RWPE1 (cell line): ENCODE data around the gene ARL6.

Source experiments
- CTCF ChIA-PET: fragments of 350-600 bp; sonication (Branson Sonifier 250); formaldehyde crosslinking; extraction: SDS; loops from one replicate; lab custom pipeline; 2021; lab: Yijun Ruan, JAX
- POLR2A ChIA-PET: fragments of 400-600 bp; formaldehyde crosslinking; extraction: SDS; loops from one replicate; lab custom pipeline; 2020; ENCODE audit warnings: antibody characterized with exemption; ENCODE audit not compliant: low non-redundant PET; lab: Yijun Ruan, JAX
- DNase-seq: peaks from one replicate; pipeline ENCODE4 v3.0.0; 2012; ENCODE audit warnings: low spot score
- H3K27ac ChIP-seq: fragments of 450-650 bp; 2 replicates; pipeline ENCODE4 v1.5.1; 2017
- TF ChIP-seq, protein P1 (sequence below): fragments of 450-650 bp; conservative IDR thresholded peaks from 2 replicates; pipeline ENCODE4 v1.5.1; 2017; ENCODE audit warnings: low read depth, mild to moderate bottlenecking

The ARL6 gene

DNA sequence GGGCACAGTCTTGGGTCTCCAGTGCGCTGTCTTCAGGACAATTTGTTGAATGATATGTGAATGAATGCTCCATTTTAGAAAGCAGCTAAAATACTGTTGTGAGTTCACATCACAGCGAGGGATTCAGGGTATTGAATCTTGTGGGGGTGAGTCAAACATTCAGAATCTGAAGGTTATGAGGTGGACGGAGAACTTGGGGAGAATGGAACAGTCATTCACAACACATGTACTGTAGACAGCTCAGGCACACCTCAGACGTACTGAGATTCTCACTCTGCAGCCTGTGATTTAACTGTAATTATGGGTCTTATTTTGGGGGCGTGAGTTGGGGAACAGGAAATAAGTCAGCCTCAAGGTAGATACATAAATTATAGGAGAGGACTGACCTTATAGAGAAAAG lies 71.2 kb downstream of the ARL6 start:
- H3K27ac ChIP-seq, result no peak overlapping the region
- no peak for DNase-seq
- TF ChIP-seq, protein P1, sequence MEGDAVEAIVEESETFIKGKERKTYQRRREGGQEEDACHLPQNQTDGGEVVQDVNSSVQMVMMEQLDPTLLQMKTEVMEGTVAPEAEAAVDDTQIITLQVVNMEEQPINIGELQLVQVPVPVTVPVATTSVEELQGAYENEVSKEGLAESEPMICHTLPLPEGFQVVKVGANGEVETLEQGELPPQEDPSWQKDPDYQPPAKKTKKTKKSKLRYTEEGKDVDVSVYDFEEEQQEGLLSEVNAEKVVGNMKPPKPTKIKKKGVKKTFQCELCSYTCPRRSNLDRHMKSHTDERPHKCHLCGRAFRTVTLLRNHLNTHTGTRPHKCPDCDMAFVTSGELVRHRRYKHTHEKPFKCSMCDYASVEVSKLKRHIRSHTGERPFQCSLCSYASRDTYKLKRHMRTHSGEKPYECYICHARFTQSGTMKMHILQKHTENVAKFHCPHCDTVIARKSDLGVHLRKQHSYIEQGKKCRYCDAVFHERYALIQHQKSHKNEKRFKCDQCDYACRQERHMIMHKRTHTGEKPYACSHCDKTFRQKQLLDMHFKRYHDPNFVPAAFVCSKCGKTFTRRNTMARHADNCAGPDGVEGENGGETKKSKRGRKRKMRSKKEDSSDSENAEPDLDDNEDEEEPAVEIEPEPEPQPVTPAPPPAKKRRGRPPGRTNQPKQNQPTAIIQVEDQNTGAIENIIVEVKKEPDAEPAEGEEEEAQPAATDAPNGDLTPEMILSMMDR, result no peak
- ChIA-PET CTCF (no interaction called here), POLR2A (no interaction called here)

DNA sequence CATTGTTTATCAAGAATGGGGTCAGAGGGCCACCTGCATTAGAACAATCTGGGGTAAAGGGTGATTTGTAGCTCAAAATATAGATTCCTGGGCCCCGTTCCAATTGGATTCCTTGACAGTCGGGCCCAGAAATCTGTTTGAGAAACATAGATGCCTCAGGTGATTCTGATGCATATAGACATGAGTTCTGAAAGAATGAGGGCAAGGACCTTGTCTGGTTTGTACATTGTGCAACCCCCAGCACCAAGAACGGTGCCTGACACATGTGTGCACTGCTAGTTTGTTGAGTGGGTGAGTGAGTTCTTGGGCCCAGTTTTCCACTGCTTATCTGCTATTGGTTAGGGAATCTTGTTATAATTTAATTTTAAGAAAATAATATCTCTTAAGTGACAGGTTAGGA lies 73.8 kb downstream of the ARL6 start:
- DNase-seq, result no peak
- H3K27ac ChIP-seq, result no peak overlapping the region
- ChIA-PET POLR2A (interaction anchor here (0.5 kb wide), 1 partner anchor 29 kb away, joined by 7 read pairs; no protein-coding TSS in a partner anchor), CTCF (interaction anchor here (0.6 kb wide), 1 partner anchor 81 kb away, joined by 3 read pairs; no protein-coding TSS in a partner anchor)
- TF ChIP-seq, protein P1, result no peak

DNA sequence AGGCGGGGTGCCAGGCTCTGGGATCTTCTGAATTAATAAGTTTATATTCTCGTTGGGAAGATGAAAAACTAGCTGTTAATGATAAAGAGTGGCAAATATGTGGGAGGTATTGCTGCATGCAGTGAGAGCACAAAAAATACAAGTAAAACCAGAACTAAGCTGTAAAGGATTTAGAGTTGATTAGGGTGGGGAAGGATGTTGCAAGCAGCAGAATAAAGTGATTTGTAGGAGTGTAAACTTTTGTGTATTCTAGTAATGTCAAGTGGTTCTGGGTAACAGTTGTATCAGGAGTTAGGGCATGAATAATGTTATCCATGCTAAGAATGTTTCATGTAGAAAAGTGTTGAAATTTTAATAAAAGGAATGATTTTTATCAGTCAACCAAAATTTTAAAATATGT lies 75.4 kb downstream of the ARL6 start:
- POLR2A ChIA-PET, result no interaction called here
- TF ChIP-seq, protein P1, result no peak
- DNase-seq, result no peak
- H3K27ac ChIP-seq, result no peak overlapping the region
- CTCF ChIA-PET, result no interaction called here

DNA sequence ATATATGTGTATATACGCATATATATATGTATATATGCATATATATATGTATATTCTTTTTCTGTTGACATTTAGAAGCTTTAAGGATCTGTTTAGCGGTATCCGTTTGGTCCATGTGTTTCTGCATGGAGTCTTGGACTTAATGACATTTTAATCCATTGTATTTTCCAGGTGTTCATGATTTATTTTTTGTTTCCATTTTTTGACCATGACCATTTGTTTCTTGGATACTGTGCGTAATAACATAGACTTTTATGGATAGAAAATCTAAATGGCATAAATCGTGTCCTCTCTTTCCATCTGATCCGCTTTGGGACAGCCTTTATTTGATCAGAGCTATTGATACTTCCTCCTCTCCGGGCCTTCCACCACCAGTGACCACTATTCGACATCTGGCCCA lies 76.7 kb downstream of the ARL6 start:
- POLR2A ChIA-PET, result no interaction called here
- CTCF ChIA-PET, result no interaction called here

DNA sequence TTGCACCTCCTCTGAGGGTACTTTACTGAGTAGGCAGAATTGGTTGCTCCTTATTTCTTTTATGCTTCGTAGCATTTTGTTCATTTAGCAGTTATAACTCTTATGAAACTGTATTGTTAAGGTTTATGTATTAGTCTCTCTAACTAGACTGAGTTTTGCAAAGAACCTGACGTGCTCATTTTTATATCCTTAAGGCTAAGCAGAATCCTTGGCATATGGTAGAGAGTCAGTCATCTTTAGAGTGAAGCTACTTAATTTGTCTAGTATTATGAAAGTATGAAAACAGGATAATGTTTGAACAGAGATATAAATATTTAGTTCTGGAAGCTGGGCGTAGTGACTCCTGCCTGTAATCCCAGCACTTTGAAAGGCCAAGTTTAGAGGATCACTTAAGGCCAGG lies 77.4 kb downstream of the ARL6 start:
- no peak overlapping the region for H3K27ac ChIP-seq
- POLR2A ChIA-PET, result no interaction called here
- CTCF ChIA-PET, result no interaction called here
- DNase-seq, result no peak
- TF ChIP-seq, protein P1, result no peak

More for the DNA sequence above, 76.7 kb downstream of the ARL6 start:
- DNase-seq, result no peak
- H3K27ac ChIP-seq, result no peak overlapping the region
- TF ChIP-seq, protein P1, result no peak

DNA sequence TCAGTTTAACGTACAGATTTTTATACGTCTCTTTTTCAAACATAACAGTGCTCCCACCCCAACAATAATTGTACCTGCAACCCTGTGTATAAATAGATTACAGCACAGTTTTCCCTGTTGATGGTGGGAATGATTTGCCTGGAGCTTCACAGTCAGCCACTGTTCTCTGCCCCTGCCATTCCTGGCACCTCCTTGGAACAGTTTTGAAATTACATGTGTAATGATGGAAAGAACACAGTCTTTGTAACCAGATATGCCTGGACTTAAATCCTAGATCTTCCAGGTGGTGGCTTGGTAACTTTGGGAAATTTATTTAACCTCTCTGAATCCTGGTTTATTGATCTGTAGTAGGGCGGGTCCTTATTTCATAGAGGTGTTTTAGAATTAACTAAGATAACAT lies 84.2 kb downstream of the ARL6 start:
- no peak overlapping the region for H3K27ac ChIP-seq
- TF ChIP-seq, protein P1, result no peak
- ChIA-PET CTCF (no interaction called here), POLR2A (no interaction called here)
- no peak for DNase-seq
